IMR-90 (cell line): ENCODE data around the gene BLOC1S5. TPM values are rescaled to one million over a fixed set of nuclear protein-coding genes. Genes with fewer than 3 reads are reported as not detected.

ENCODE experiments used
- ATAC-seq: fragments of 200-7000 bp; cut with Tn5 transposase; 2 replicates; pipeline ENCODE4 v1.9.1; 2020; ENCODE audit warnings: low read depth, mild to moderate bottlenecking, moderate library complexity
- BruUV-seq: library from RNA; stranded (reverse); fragments of 400-500 nt; replicated peaks from 2 replicates; lab custom pipeline; 2021; lab: Mats Ljungman, UMichigan
- CTCF ChIA-PET: fragments of 300-600 bp; formaldehyde crosslinking; extraction: SDS; loops from one replicate; lab custom pipeline; 2021; ENCODE audit warnings: antibody characterized with exemption; lab: Yijun Ruan, JAX
- POLR2A ChIA-PET: fragments of 300-600 bp; sonication (Branson Sonifier 250); formaldehyde crosslinking; loops from one replicate; lab custom pipeline; 2022; ENCODE audit warnings: antibody characterized with exemption; ENCODE audit not compliant: unreplicated experiment; lab: Charles Lee
- DNase-seq: peaks from one replicate; pipeline ENCODE4 v3.0.0; 2013
- H2AFZ ChIP-seq: replicated peaks from 2 replicates; pipeline ENCODE3; 2013; ENCODE audit warnings: low read length, mild to moderate bottlenecking; ENCODE audit not compliant: poor library complexity
- H2AK5ac ChIP-seq: 2 replicates; pipeline ENCODE4 v1.6.1; 2013; ENCODE audit warnings: low read depth, low read length, inconsistent platforms
- H2AK9ac ChIP-seq: replicated peaks from 2 replicates; pipeline ENCODE3; 2013; ENCODE audit warnings: mild to moderate bottlenecking, low read depth, low read length, moderate library complexity; ENCODE audit not compliant: poor library complexity
- H2BK120ac ChIP-seq: 2 replicates; pipeline ENCODE4 v1.6.1; 2013; ENCODE audit warnings: low read depth, low read length, inconsistent platforms
- H2BK15ac ChIP-seq: 3 replicates; pipeline ENCODE4 v1.6.1; 2013; ENCODE audit warnings: low read depth, low read length, inconsistent platforms
- H2BK20ac ChIP-seq: 2 replicates; pipeline ENCODE4 v1.6.1; 2013; ENCODE audit warnings: low read depth, mild to moderate bottlenecking, inconsistent platforms, low read length, moderate library complexity
- H2BK5ac ChIP-seq: 2 replicates; pipeline ENCODE4 v1.6.1; 2013; ENCODE audit warnings: mild to moderate bottlenecking, low read depth, low read length, inconsistent platforms; ENCODE audit not compliant: poor library complexity, severe bottlenecking
- H3K14ac ChIP-seq: replicated peaks from 2 replicates; pipeline ENCODE4 v1.6.1; 2013; ENCODE audit warnings: low read depth, low read length, inconsistent platforms
- H3K18ac ChIP-seq: 2 replicates; pipeline ENCODE4 v1.6.1; 2013; ENCODE audit warnings: low read depth, low read length, control low read depth
- H3K23ac ChIP-seq: 2 replicates; pipeline ENCODE4 v1.6.1; 2013; ENCODE audit warnings: low read depth, low read length, inconsistent platforms
- H3K27ac ChIP-seq: 2 replicates; pipeline ENCODE4 v1.5.1; 2013; ENCODE audit warnings: mild to moderate bottlenecking, control low read depth, low read length; ENCODE audit not compliant: insufficient read depth
- H3K27me3 ChIP-seq: 2 replicates; pipeline ENCODE4 v1.6.1; 2013; ENCODE audit warnings: low read length; ENCODE audit not compliant: control insufficient read depth, insufficient read depth
- H3K36me3 ChIP-seq: 2 replicates; pipeline ENCODE4 v1.6.1; 2013; ENCODE audit warnings: low read length, mixed read lengths; ENCODE audit not compliant: control insufficient read depth, insufficient read depth
- H3K4ac ChIP-seq: 2 replicates; pipeline ENCODE4 v1.6.1; 2013; ENCODE audit warnings: low read depth, low read length, inconsistent platforms
- H3K4me1 ChIP-seq: 2 replicates; pipeline ENCODE4 v1.6.1; 2013; ENCODE audit warnings: low read length, mixed read lengths; ENCODE audit not compliant: control insufficient read depth, insufficient read depth
- H3K4me2 ChIP-seq: 2 replicates; pipeline ENCODE4 v1.6.1; 2013; ENCODE audit warnings: low read depth, mild to moderate bottlenecking, control low read depth, low read length, moderate library complexity
- H3K4me3 ChIP-seq: 2 replicates; pipeline ENCODE4 v1.5.1; 2013; ENCODE audit warnings: low read depth, mild to moderate bottlenecking, control low read depth, low read length, moderate library complexity; ENCODE audit not compliant: insufficient read depth
- H3K56ac ChIP-seq: 2 replicates; pipeline ENCODE4 v1.6.1; 2013; ENCODE audit warnings: low read length, inconsistent platforms; ENCODE audit not compliant: insufficient read depth; ENCODE audit errors: extremely low read depth
- H3K79me1 ChIP-seq, 2 experiments: 2 replicates each; pipeline ENCODE4 v1.6.1; 2013; ENCODE audit warnings: low read length in 2 of 2, inconsistent platforms in 1 of 2, low read depth in 1 of 2
- H3K9ac ChIP-seq: 2 replicates; pipeline ENCODE4 v1.6.1; 2013; ENCODE audit warnings: low read depth, low read length, control low read depth
- H3K9me1 ChIP-seq: 2 replicates; pipeline ENCODE4 v1.6.1; 2013; ENCODE audit warnings: low read length, inconsistent platforms; ENCODE audit not compliant: insufficient read depth
- H3K9me3 ChIP-seq: 2 replicates; pipeline ENCODE4 v1.6.1; 2013; ENCODE audit warnings: low read length; ENCODE audit not compliant: control insufficient read depth, insufficient read depth
- H4K20me1 ChIP-seq: 2 replicates; pipeline ENCODE4 v1.6.1; 2013; ENCODE audit warnings: low read length, inconsistent platforms; ENCODE audit not compliant: insufficient read depth
- H4K5ac ChIP-seq: 2 replicates; pipeline ENCODE4 v1.6.1; 2013; ENCODE audit warnings: mild to moderate bottlenecking, low read depth, low read length, control low read depth
- H4K8ac ChIP-seq, 2 experiments: 2 replicates each; pipeline ENCODE4 v1.6.1; 2013; ENCODE audit warnings: low read depth in 2 of 2, low read length in 2 of 2, control low read depth in 1 of 2, inconsistent platforms in 1 of 2
- H4K91ac ChIP-seq: 2 replicates; pipeline ENCODE4 v1.6.1; 2013; ENCODE audit warnings: low read depth, low read length, inconsistent platforms; ENCODE audit not compliant: insufficient read depth
- CHD1 ChIP-seq: IDR thresholded peaks from 2 replicates; pipeline ENCODE4 v1.6.1; 2012; ENCODE audit warnings: low read depth, low read length, improper control_type of control experiment
- ELK1 ChIP-seq: fragments of 150-350 bp; IDR thresholded peaks from 2 replicates; pipeline ENCODE4 v1.6.1; 2016; ENCODE audit warnings: low read depth, mild to moderate bottlenecking, low read length, moderate library complexity, borderline replicate concordance
- MAZ ChIP-seq: IDR thresholded peaks from 2 replicates; pipeline ENCODE4 v1.6.1; 2012; ENCODE audit warnings: low read depth, mild to moderate bottlenecking, low read length, improper control_type of control experiment, moderate library complexity, borderline replicate concordance
- WGBS, 2 experiments: methylation state at CpG; one replicate each; pipeline versions ENCODE4 v1.1.5 to v1.1.7; 2013; ENCODE audit warnings: missing lambda C conversion rate in 2 of 2; ENCODE audit not compliant: insufficient read length in 1 of 2; ENCODE audit errors: extremely low coverage in 2 of 2; 5-methylcytosine and 5-hydroxymethylcytosine counted together
- dilution Hi-C: fragments of 300-500 bp; cut with HindIII; formaldehyde crosslinking; loops from one replicate; pipeline ENCODE4 v1.14.3; 2018; ENCODE audit warnings: low sequenced_read_pairs; ENCODE audit not compliant: unreplicated experiment
- in situ Hi-C: fragments of 300-500 bp; cut with MboI; formaldehyde crosslinking; loops from 3 replicates; pipeline ENCODE4 v1.14.3; 2019; ENCODE audit warnings: low sequenced_read_pairs, inconsistent platforms, mixed read lengths
- intact Hi-C: fragments of 100-400 bp; cut with micrococcal nuclease; formaldehyde crosslinking; loops from 2 replicates; pipeline ENCODE4 v1.10.0; 2022
- polyA plus RNA-seq, 3 experiments: library from polyadenylated mRNA; depleted of rRNA; stranded (reverse); fragments of >200 nt; gene quantifications; 2 replicates each; pipeline ENCODE4 v1.2.3, GENCODE V29; 2012; ENCODE audit warnings: low replicate concordance in 1 of 3
- total RNA-seq: library from RNA; depleted of rRNA; stranded (reverse); fragments of >200 nt; gene quantifications from 2 replicates; pipeline ENCODE4 v1.2.3, GENCODE V29; 2012

BLOC1S5 gene
- total and polyA plus RNA-seq, 2 of the 4 experiments (the other 2 are of a cell fraction) = 4.8 to 17.2 TPM

GRCh38 chr6:8014947-8015346, 49.2 kb downstream of the BLOC1S5 start:
- Histone ChIP-seq H2BK15ac (no peak overlapping the region), H3K27me3 (no peaks in the 10 kb centered on the region), H4K91ac (no peak overlapping the region), H2BK120ac (no peak overlapping the region), H2AK9ac (no peak overlapping the region), H4K8ac (no peak overlapping the region), H3K9me1 (no peaks in the 10 kb centered on the region; the same call in 1 of the 2 replicates), H3K4ac (no peak overlapping the region), H3K18ac (no peak overlapping the region), H2BK5ac (no peak overlapping the region), H3K14ac (no peak overlapping the region), H2AFZ (no peak overlapping the region), H3K36me3 (no peaks in the 10 kb centered on the region), H3K27ac (no peak overlapping the region), H4K20me1 (no peaks in the 10 kb centered on the region), H4K5ac (no peak overlapping the region), H3K4me2 (no peak overlapping the region), H3K9me3 (no peaks in the 10 kb centered on the region), H3K56ac (no peak overlapping the region), H2AK5ac (no peak overlapping the region), H3K4me3 (no peak overlapping the region), H3K23ac (no peak overlapping the region), H3K79me1 (peaks cover 0 to 4% of the 10 kb centered on the region in 2 experiments; a peak in 1 of 4 replicates), H3K9ac (no peak overlapping the region), H3K4me1 (peaks cover 2% of the 10 kb centered on the region; the same call in 1 of the 2 replicates), H2BK20ac (no peak overlapping the region)
- ATAC-seq (peak; percentile 37), DNase-seq (peak; percentile 31)
- TF ChIP-seq MAZ (no peak), CHD1 (no peak), ELK1 (no peak)
- POLR2A ChIA-PET = interaction anchor here (0.6 to 0.7 kb wide), 2 partner anchors 9 to 274 kb away, joined by 3 read pairs; no protein-coding TSS in a partner anchor
- dilution Hi-C loops (no loop called here), in situ Hi-C loops (loop anchor here (5.0 kb wide), 1 partner anchor 293 kb away; no protein-coding TSS in a partner anchor), intact Hi-C loops (no loop called here)
- CTCF ChIA-PET = interaction anchor here (0.6 to 1.5 kb wide), 4 partner anchors 9 to 1388 kb away, joined by 3 to 5 read pairs (median 4); no protein-coding TSS in a partner anchor
- 57% methylated on average over 3 of the region's 3 CpGs; no CpG with 5 or more reads in 1 of the 2 experiments for WGBS, 2 experiments
- BruUV-seq = no TSS peak
